Suppressor macrophage treated with lipopolysaccharide for 4 hours (primary cell): ENCODE data around the gene NAB2.
"Not testable (repeated sequence)": the region's sequence is repeated elsewhere in the genome, so short reads cannot be mapped to it uniquely, and the experiment has no call there.

ENCODE experiments used
- DNase-seq: peaks from one replicate; pipeline ENCODE4 v3.0.0-alpha.2; 2020

NAB2 gene

GRCh38 chr12:57116580-57117281 lies 27.8 kb downstream of the NAB2 start:
- DNase-seq = no peak

GRCh38 chr12:57118711-57119271 lies 29.9 kb downstream of the NAB2 start:
- DNase-seq = peak; percentile 92

- DNase-seq = no peak
Measured at GRCh38 chr12:57119294-57120085, 30.6 kb downstream of the NAB2 start.

DNA sequence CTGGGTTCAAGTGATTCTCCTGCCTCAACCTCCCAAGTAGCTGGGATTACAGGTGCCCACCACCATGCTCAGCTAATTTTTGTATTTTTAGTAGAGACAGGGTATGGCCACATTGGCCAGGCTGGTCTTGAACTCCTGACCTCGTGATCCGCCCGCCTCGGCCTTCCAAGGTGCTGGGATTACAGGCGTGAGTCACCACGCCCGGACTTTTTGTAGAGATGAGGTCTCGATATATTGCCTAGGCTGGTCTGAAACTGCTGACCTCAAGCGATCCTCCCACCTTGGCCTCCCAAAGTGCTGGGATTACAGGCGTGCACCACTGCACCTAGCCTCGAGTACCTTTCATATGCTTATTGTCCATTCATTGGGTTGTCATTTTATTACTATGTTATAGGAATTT lies 31.8 kb downstream of the NAB2 start:
- not testable (repeated sequence) for DNase-seq

- DNase-seq = no peak
Measured at GRCh38 chr12:57123813-57124212, 34.9 kb downstream of the NAB2 start.

- peak; percentile 92 for DNase-seq
Measured at GRCh38 chr12:57124261-57124877, 35.5 kb downstream of the NAB2 start.

DNA sequence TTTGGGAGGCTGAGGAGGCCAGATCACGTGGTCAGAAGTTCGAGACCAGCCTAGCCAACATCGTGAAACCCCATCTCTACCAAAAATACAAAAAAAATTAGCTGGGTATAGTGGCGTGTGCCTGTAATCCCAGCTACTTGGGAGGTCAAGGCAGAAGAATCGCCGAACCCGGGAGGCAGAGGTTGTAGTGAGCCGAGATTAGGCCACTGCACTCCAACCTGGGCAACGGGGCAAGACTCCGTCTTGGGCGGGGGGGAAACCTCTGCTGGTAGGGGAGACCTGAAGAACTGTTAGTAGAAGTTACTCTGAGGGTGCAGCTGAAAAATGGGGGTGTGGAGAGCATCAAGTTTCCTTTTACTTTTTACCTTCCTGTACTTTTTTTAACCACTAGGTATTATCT lies 37.1 kb downstream of the NAB2 start:
- DNase-seq = no peak

GRCh38 chr12:57126561-57126960 lies 37.6 kb downstream of the NAB2 start:
- no peak for DNase-seq

GRCh38 chr12:57127101-57127725 lies 38.3 kb downstream of the NAB2 start:
- DNase-seq = peak; percentile 66

DNA sequence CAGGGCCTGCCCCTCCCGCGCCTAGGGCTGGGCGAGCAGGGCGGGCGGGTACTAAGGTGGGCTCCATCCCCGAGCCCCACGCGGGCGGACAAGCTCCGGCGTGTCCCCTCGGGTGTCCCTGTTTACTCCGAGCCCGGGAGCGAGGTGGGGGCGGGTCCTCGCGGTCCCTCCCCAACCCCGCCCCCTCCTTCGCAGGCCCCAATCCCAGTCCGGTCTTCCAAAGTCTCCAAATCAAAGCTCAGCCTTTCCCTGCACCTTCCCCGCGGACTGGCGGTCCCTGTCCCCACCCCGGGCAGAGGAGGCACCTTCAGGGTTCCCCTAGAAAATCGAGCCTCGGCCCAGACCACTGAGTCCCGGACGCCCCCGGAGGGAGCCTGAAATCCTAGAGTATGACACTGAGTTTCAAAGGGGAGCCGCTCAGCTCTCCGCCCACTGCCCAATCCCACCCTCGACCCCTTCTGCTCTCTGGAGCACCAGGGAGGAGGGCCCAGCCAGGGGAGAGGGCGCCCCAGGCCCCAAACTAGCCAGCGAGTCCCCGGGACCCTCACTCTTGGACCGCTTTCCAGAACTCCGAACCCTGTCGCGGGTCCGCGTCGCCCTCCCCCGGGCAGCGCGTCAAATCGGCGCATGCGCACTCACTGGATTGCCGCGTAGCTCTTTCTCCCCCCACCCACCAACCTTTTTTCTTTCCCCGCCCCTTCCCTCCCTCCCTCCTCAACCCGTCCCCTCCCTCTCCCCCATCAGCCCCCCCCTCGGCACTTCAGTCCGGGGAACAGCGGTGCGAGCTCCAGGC lies 39.0 kb downstream of the NAB2 start, which contains the start of gene LRP1:
TSS of gene LRP1 (plus strand) at position 758 of the 793 bp plus-strand sequence. CDS start 482 bp downstream, outside the sequence.
- peak; percentile 90 for DNase-seq

DNA sequence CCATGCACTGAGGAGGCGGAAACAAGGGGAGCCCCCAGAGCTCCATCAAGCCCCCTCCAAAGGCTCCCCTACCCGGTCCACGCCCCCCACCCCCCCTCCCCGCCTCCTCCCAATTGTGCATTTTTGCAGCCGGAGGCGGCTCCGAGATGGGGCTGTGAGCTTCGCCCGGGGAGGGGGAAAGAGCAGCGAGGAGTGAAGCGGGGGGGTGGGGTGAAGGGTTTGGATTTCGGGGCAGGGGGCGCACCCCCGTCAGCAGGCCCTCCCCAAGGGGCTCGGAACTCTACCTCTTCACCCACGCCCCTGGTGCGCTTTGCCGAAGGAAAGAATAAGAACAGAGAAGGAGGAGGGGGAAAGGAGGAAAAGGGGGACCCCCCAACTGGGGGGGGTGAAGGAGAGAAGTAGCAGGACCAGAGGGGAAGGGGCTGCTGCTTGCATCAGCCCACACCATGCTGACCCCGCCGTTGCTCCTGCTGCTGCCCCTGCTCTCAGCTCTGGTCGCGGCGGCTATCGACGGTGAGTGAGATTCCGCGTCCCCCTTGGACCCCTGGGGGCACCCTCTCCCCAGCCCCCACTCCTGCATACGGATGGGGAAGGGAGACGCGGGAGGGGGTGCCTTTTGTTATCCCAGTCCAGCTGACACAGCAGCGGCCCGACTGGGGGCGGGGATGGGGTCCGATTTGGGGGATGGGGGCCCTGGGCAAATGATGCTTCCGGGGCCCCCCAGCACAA lies 39.8 kb downstream of the NAB2 start:
- no peak for DNase-seq

DNA sequence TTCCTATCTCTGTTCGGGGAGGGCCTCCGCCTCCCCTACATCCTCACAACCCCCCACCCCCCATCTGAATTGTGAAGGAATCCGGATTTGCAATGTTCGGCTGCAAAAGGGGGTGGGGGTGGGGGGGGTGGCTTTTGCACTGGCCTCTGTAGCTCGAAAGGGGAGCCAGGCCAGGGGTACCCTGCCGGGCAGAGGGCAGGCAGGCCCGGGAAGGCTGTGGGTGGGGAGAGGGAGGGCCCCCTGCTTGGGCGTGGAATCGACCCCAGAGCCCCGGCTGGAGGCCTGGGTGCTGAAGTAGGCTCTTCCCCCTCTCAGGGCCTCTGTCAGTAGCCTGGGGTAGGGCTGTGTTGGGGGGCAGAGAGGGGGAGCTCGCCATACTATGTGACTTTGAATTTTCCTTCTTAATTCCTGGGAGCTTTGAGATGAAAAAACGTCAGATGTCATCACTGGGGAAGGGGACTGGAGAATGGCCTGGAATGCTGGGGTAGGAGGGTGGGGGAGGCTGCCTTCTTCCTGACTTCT lies 40.5 kb downstream of the NAB2 start:
- no peak for DNase-seq

DNA sequence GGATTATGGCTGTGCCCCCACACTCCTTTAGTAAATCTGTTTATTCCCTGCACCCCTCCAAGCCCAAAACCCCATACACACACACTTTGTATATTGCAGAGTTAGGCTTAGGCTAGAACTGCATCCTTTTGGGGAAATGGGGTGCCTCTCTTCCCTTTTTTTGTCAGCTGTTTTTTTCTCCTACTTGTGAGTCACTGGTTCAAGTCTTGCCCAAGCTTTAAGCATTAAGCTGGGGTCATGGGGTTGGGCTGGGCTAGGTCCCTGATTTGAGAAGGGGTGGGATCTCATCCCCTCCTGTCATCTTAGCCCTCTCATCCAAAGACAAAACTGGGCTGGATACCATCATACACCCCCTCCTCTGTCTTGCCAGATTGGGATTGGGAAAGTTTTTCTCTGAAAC lies 41.0 kb downstream of the NAB2 start:
- DNase-seq = peak; percentile 86

DNA sequence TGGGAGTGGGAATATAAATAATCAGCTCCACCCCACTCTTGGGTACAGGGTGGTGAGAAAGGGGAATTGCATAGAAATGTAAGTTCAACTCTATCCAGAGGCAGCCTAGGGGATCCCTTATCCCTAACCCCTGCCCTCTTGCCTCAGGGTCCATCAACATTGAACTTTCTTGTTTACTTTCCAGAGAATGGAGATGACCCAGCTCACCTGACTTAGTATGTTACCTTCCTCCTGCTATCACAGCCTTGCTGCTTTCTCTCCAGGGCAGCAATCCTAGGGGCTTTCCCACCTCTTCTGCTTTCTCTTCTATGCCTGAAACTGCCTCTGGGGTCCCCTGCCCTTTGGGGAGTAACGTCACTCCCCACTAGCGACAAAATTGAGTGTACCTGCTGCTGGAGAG lies 42.0 kb downstream of the NAB2 start:
- no peak for DNase-seq

GRCh38 chr12:57131896-57132744 lies 43.2 kb downstream of the NAB2 start:
- no peak for DNase-seq

DNA sequence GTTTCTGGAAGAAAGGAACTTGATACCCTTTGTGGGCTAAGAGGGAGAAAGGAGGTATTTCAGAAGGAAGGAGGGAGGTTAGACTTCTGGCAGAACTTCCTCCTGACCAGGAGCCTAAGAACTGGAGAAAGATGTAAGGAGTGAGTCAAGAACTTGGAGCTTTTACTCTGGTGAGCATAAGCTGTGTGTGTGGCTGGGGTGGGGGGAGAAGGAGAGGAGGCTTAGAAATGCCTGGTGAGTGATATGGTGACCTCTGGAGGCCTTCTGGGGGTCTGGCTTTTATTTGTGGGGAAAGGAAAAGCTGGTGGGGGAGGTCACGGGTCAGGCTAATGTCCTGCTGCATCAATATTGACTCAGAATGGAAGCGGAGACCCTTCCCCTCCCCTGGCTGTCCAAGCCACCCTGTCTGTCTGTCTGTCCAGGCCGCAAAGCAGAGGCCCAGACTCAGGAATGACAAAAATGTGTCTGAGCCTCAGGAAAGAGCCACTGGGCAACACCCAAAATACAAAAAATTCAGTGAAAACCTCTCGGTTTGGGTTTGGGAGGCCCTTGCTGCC lies 44.2 kb downstream of the NAB2 start:
- no peak for DNase-seq

DNA sequence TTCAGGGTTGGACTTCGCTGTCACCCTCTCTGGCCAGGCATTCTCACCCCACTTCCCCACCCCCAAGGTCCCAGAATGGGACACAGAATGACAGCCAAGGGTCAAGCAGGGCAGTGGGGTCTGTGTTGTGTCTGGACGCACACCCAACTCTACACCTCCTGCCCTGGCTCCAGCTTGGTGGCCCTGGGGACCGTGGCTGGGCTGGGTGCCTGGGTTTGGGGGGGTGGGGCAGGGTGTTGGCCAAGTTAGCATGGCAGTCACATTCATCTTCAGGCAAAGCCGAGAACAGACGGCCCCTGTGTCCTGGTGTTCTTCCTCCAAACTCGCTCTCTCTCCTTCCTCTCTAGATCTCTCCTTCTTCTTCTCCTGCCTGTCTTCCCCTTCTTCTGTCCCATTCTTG lies 45.0 kb downstream of the NAB2 start:
- DNase-seq = no peak

GRCh38 chr12:57134949-57135348 lies 46.0 kb downstream of the NAB2 start:
- no peak for DNase-seq

- no peak for DNase-seq
Measured at GRCh38 chr12:57135527-57136326, 46.8 kb downstream of the NAB2 start.
